Ishikawa (cell line): ENCODE results near the gene KLHL2.

Experiments
- CEBPB ChIP-seq: IDR thresholded peaks from 2 replicates; pipeline ENCODE4 v1.6.1; 2012
- CREB1 ChIP-seq: IDR thresholded peaks from 2 replicates; pipeline ENCODE4 v1.6.1; 2012; ENCODE audit warnings: low read depth
- EGR1 ChIP-seq: IDR thresholded peaks from 2 replicates; pipeline ENCODE4 v1.6.1; 2012
- EP300 ChIP-seq: IDR thresholded peaks from 2 replicates; pipeline ENCODE4 v1.6.1; 2012; ENCODE audit warnings: borderline replicate concordance
- FOXM1 ChIP-seq: IDR thresholded peaks from 2 replicates; pipeline ENCODE4 v1.6.1; 2012; ENCODE audit warnings: low read depth, borderline replicate concordance
- NFIC ChIP-seq: IDR thresholded peaks from 2 replicates; pipeline ENCODE4 v1.6.1; 2012
- RAD21 ChIP-seq: IDR thresholded peaks from 2 replicates; pipeline ENCODE4 v1.6.1; 2012; ENCODE audit warnings: low read depth
- TAF1 ChIP-seq: IDR thresholded peaks from 2 replicates; pipeline ENCODE4 v1.6.1; 2012; ENCODE audit warnings: low read depth, mild to moderate bottlenecking
- TCF12 ChIP-seq: IDR thresholded peaks from 2 replicates; pipeline ENCODE4 v1.6.1; 2012; ENCODE audit warnings: low read depth
- TEAD4 ChIP-seq: IDR thresholded peaks from 2 replicates; pipeline ENCODE4 v1.6.1; 2012
- YY1 ChIP-seq: IDR thresholded peaks from 2 replicates; pipeline ENCODE4 v1.6.1; 2012; ENCODE audit warnings: low read depth
- ZBTB7A ChIP-seq: IDR thresholded peaks from 2 replicates; pipeline ENCODE4 v1.6.1; 2012; ENCODE audit warnings: low read depth
- TF ChIP-seq, protein P1 (sequence below): IDR thresholded peaks from 2 replicates; pipeline ENCODE4 v1.6.1; 2012
- TF ChIP-seq, protein P2 (sequence below): IDR thresholded peaks from 2 replicates; pipeline ENCODE4 v1.6.1; 2012; ENCODE audit warnings: low read depth, mild to moderate bottlenecking
- TF ChIP-seq, protein P3 (sequence below): IDR thresholded peaks from 2 replicates; pipeline ENCODE4 v1.6.1; 2012

Gene KLHL2

DNA sequence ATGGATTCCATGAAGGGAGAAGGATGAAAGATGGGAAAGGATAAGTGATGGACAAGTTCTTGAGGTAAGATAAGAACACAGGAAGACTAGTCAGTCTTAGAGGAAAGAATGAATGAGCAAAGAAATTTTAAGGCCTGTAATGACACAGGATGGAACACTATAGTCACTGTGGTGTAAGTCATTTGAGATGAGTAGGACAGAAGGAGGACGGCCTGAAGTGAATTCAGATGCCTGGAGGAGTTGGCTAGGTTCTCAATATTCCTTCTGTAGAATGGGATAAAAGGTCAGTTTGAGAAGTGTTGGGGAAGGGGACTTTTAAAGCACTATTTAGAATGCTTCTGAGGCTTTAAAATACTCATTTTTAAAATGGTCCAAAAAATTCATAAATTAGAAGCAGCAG lies 124.0 kb downstream of the KLHL2 start:
- no peak for TF ChIP-seq TEAD4
- TF ChIP-seq EP300: no peak
- no peak for TF ChIP-seq YY1
- TF ChIP-seq ZBTB7A: no peak
- no peak for TF ChIP-seq CEBPB
- TF ChIP-seq TCF12: no peak
- no peak for TF ChIP-seq TAF1
- no peak for TF ChIP-seq CREB1
- TF ChIP-seq FOXM1: no peak
- TF ChIP-seq RAD21: no peak

DNA sequence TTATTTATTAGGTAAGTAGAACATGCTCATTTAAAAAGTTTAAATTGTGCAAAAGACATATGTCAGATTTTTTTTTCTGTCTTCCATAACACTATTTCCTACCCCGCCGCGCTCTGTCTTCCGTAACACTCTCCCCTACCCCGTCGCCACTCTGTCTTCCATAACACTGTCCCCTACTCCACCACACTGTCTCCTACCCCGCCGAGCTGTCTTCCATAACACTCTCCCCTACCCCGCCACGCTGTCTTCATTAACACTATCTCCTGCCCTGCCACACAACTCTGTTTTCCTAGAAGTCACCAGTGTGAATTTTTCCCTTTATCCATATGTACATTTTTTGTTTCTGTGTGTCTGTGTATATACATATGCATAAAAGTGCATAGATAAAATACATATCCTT lies 124.5 kb downstream of the KLHL2 start:
- no peak for TF ChIP-seq TEAD4
- TF ChIP-seq, protein P1, sequence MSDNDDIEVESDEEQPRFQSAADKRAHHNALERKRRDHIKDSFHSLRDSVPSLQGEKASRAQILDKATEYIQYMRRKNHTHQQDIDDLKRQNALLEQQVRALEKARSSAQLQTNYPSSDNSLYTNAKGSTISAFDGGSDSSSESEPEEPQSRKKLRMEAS: no peak
- TF ChIP-seq EGR1: no peak
- no peak for TF ChIP-seq RAD21
- no peak for TF ChIP-seq CEBPB
- TF ChIP-seq, protein P2, sequence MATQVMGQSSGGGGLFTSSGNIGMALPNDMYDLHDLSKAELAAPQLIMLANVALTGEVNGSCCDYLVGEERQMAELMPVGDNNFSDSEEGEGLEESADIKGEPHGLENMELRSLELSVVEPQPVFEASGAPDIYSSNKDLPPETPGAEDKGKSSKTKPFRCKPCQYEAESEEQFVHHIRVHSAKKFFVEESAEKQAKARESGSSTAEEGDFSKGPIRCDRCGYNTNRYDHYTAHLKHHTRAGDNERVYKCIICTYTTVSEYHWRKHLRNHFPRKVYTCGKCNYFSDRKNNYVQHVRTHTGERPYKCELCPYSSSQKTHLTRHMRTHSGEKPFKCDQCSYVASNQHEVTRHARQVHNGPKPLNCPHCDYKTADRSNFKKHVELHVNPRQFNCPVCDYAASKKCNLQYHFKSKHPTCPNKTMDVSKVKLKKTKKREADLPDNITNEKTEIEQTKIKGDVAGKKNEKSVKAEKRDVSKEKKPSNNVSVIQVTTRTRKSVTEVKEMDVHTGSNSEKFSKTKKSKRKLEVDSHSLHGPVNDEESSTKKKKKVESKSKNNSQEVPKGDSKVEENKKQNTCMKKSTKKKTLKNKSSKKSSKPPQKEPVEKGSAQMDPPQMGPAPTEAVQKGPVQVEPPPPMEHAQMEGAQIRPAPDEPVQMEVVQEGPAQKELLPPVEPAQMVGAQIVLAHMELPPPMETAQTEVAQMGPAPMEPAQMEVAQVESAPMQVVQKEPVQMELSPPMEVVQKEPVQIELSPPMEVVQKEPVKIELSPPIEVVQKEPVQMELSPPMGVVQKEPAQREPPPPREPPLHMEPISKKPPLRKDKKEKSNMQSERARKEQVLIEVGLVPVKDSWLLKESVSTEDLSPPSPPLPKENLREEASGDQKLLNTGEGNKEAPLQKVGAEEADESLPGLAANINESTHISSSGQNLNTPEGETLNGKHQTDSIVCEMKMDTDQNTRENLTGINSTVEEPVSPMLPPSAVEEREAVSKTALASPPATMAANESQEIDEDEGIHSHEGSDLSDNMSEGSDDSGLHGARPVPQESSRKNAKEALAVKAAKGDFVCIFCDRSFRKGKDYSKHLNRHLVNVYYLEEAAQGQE: no peak
- no peak for TF ChIP-seq TAF1
- TF ChIP-seq, protein P3, sequence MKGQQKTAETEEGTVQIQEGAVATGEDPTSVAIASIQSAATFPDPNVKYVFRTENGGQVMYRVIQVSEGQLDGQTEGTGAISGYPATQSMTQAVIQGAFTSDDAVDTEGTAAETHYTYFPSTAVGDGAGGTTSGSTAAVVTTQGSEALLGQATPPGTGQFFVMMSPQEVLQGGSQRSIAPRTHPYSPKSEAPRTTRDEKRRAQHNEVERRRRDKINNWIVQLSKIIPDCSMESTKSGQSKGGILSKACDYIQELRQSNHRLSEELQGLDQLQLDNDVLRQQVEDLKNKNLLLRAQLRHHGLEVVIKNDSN: no peak
- no peak for TF ChIP-seq FOXM1

DNA sequence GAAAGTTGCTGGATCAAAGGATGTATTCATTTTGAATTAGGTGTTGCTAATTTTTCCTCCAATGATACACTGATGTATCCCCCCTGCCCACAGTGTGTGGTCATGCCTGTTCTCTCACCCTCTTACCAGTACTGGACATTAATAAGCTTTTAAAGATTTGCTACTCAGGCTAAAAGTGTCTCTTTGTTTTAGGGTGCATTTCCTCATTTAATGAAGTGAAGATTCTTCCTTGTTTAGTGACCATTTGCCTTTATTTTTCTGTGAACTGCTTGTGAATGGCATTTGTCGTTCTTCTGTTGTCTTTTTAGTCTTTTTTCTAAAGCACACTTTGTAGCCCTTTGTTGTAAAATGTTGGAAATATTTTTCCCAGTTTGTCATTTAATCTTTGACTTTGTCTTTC lies 125.1 kb downstream of the KLHL2 start:
- TF ChIP-seq NFIC (no peak), RAD21 (no peak), ZBTB7A (no peak), TAF1 (no peak), EP300 (no peak), CEBPB (no peak), YY1 (no peak)
- TF ChIP-seq, protein P3: no peak

DNA sequence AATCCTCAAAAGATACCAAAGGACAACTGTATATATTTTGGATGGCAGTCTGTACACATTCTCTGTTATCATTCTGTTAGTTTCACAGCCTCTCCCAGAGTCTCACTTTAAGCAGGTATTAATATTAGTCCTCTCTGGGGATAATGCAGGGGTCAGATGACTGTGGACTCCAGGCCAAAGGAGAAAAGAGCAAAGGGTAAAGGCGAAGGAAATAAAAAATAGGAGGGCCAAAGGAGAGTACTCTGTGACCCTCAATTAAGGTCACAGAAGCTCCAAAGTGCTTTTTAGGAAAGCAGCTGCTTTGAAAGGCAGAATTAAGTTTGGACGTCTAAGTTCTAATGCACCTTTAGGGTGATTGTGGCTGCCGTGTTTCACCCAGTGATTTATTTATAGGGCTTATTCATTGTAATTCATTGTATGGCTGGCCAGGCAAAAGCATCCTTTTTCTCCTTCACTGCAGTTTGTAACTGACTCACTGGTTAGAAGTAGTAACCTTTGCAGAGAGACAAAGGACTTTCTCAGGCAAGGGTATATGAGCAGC lies 127.9 kb downstream of the KLHL2 start:
- TF ChIP-seq ZBTB7A (no peak), TEAD4 (no peak), FOXM1 (no peak), TCF12 (no peak), CEBPB (no peak), CREB1 (no peak), EGR1 (no peak), EP300 (no peak)
- TF ChIP-seq, protein P1: no peak

DNA sequence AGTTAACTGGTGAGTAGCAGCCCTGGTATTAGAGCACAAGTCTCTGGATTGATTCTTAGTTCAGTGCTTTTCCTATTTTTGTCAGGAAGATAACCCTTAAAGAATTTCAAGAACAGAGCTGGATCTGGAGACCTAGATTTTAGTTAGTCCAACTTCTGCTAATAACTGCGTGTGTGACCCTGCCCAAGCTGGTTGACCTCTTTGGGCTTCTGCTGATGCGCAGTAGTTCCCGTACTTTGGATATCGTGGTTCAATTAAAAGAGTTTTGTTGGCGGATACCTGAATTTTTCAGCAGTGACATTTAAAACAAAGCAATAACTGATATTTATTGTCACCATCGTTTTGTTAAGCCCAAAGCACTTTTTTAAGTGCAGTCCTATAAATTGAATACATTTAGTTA lies 129.4 kb downstream of the KLHL2 start:
- TF ChIP-seq ZBTB7A: no peak
- no peak for TF ChIP-seq TEAD4

DNA sequence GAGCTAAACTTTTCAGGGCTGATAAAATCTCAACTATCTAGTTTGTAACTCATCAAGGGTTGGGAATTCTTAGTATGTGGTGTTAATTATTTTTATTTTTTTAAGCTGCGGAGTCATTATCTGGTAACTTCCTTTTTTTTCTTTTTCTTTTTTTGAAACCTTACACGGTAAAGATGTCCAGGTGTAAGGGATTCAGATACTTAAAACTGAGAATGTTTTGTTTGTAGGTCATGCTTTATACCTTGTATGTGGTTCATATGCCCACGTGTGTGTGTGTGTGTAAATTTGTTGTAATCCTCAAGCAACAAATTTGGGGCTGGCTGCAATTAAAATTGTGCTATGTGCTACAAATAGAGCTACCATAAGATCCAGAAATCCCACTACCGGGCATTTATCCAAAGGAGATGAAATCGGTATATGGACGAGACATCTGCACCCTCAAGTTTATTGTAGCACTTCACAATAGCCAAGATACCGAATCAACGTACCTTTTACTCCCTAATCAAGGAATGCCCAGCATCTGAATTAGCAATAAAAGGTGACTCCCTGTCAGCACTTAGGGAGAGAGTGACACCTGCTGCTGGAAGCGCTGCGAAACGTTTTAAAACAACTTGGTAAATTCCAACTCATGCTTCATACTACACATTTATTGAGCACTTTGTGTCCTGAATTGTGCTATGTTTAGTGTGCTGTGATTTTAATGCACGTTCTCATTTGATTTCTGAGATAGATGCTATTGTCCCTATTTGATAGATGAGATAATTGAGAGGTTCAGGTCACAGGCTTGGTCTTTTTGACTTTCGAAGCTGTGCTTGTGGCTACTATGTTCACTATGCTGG lies 136.2 kb downstream of the KLHL2 start:
- TF ChIP-seq CREB1 (no peak), RAD21 (peak; percentile 49)

DNA sequence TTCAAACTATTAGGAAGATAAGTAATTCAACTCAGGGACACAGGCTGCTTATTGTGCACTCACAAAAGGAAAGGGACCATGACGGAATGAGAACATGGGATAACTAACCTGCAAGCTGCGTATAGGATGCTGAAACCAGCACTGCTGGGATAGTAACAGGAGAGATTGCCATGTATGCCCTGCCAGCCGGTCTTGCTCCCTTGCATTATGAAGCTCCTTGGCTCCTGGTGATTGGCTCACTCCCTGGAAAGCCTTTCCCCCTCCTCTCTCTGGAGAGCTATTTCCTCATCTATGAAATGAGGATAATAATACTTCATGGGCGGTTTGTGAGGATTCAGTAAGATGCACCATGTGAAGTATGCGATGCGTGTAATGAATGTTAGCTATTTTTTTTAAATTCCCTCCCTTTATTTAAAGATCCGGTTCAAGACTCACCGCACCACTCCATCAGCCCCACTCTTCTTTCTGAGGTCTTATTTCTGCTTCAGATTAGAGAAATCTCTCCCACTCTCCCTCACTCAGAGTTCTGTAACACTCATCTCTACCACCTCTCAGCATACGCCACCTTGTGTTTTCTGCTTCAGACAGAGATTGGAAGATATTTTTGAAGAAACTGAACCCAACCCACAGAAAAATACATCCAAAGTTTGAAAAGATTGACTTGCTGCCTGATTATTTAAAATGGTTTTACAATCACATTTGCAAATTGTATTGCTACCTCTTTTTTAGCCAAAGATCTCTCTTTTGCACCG lies 138.5 kb downstream of the KLHL2 start:
- no peak for TF ChIP-seq TAF1
- TF ChIP-seq CREB1: no peak
- TF ChIP-seq, protein P1: no peak
- TF ChIP-seq RAD21: peak; percentile 16; the same call in 1 of the 2 replicates
- no peak for TF ChIP-seq FOXM1
